GM23338 (cell line): Measurements from ENCODE around the gene DNAL1. TPM values are rescaled to one million over a fixed set of nuclear protein-coding genes. Genes with fewer than 3 reads are reported as not detected.

Source experiments
- ATAC-seq: fragments of 200-7000 bp; cut with Tn5 transposase; 3 replicates; pipeline ENCODE4 v1.9.1; 2020
- DNase-seq: peaks from one replicate; pipeline ENCODE4 v3.0.0-alpha.2; 2015; ENCODE audit warnings: low spot score
- H2AFZ ChIP-seq: fragments of 200-600 bp; sonication (generic); 2 replicates; pipeline ENCODE4 v1.8.0; 2016; ENCODE audit warnings: antibody characterized with exemption, mild to moderate bottlenecking, moderate library complexity
- H3F3A ChIP-seq: fragments of 200-600 bp; sonication (generic); replicated peaks from 2 replicates; pipeline ENCODE4 v1.8.0; 2017; ENCODE audit warnings: antibody characterized with exemption, mixed run types, low read depth
- H3K27ac ChIP-seq: fragments of 200-600 bp; sonication (generic); 2 replicates; pipeline ENCODE4 v1.6.1; 2016; ENCODE audit warnings: low read depth
- H3K27me3 ChIP-seq: fragments of 200-600 bp; sonication (generic); 2 replicates; pipeline ENCODE4 v1.8.0; 2016; ENCODE audit warnings: mild to moderate bottlenecking, mixed run types, moderate library complexity; ENCODE audit not compliant: insufficient read depth
- H3K36me3 ChIP-seq: fragments of 200-600 bp; sonication (generic); 2 replicates; pipeline ENCODE4 v1.8.0; 2016; ENCODE audit warnings: mild to moderate bottlenecking; ENCODE audit not compliant: insufficient read depth
- H3K4me1 ChIP-seq: fragments of 200-600 bp; sonication (generic); 2 replicates; pipeline ENCODE4 v1.8.0; 2016; ENCODE audit warnings: mild to moderate bottlenecking, moderate library complexity; ENCODE audit not compliant: insufficient read depth
- H3K4me2 ChIP-seq: fragments of 200-600 bp; sonication (generic); 2 replicates; pipeline ENCODE4 v1.7.1; 2017; ENCODE audit warnings: mixed run types
- H3K4me3 ChIP-seq: fragments of 200-600 bp; sonication (generic); 2 replicates; pipeline ENCODE4 v1.6.1; 2016; ENCODE audit warnings: mixed run types
- H3K79me2 ChIP-seq: fragments of 200-600 bp; sonication (generic); replicated peaks from 2 replicates; pipeline ENCODE4 v1.8.0; 2017; ENCODE audit warnings: mild to moderate bottlenecking; ENCODE audit not compliant: insufficient read depth
- H3K9me2 ChIP-seq: fragments of 200-600 bp; sonication (generic); 2 replicates; pipeline ENCODE4 v1.8.0; 2017; ENCODE audit not compliant: insufficient read depth
- H4K20me1 ChIP-seq: fragments of 200-600 bp; sonication (generic); replicated peaks from 2 replicates; pipeline ENCODE4 v1.8.0; 2017; ENCODE audit warnings: mild to moderate bottlenecking; ENCODE audit not compliant: insufficient read depth
- H3K27ac Mint-ChIP-seq: 2 replicates; pipeline ENCODE4 v1.8.0; 2020; ENCODE audit warnings: inconsistent platforms, mild to moderate bottlenecking, moderate library complexity, mixed read lengths
- H3K27me3 Mint-ChIP-seq: 3 replicates; pipeline ENCODE4 v1.8.0; 2022; ENCODE audit warnings: low read depth, mild to moderate bottlenecking, moderate library complexity, mixed read lengths, inconsistent platforms; ENCODE audit not compliant: insufficient read depth, poor library complexity
- H3K36me3 Mint-ChIP-seq: 3 replicates; pipeline ENCODE4 v1.8.0; 2021; ENCODE audit warnings: low read depth, mild to moderate bottlenecking, inconsistent platforms, moderate library complexity, mixed read lengths
- H3K4me1 Mint-ChIP-seq: 3 replicates; pipeline ENCODE4 v1.8.0; 2020; ENCODE audit warnings: mild to moderate bottlenecking, inconsistent platforms, mixed read lengths
- H3K4me3 Mint-ChIP-seq: 3 replicates; pipeline ENCODE4 v1.8.0; 2021; ENCODE audit warnings: moderate library complexity, mild to moderate bottlenecking, inconsistent platforms, mixed read lengths
- H3K9me3 Mint-ChIP-seq: 3 replicates; pipeline ENCODE4 v1.8.0; 2020; ENCODE audit warnings: moderate library complexity, mild to moderate bottlenecking, inconsistent platforms, mixed read lengths
- NANOG ChIP-seq: IDR thresholded peaks from 2 replicates; pipeline ENCODE4 v1.6.1; 2016; ENCODE audit warnings: antibody characterized with exemption, borderline replicate concordance
- ZNF331 ChIP-seq: fragments of 250-450 bp; sonication (Bioruptor Pico); IDR thresholded peaks from 2 replicates; pipeline ENCODE4 v1.5.0; 2020; ENCODE audit warnings: low read depth, mild to moderate bottlenecking, moderate library complexity
- polyA plus RNA-seq: library from polyadenylated mRNA; unstranded; fragments of >200 nt; fragmentation: Nextera tagmentation; extraction: Ambion mirVana; gene quantifications from 2 replicates; pipeline ENCODE4 v1.2.1, GENCODE V29; 2016
- total RNA-seq: library from RNA; depleted of rRNA; stranded (reverse); fragments of >200 nt; shearing (Covaris generic); gene quantifications from 2 replicates; pipeline ENCODE4 v1.2.3, GENCODE V29; 2014
- TF ChIP-seq, protein P1 (sequence below): fragments of 250-450 bp; sonication (Bioruptor Pico); IDR thresholded peaks from 2 replicates; pipeline ENCODE4 v1.5.0; 2020; ENCODE audit warnings: mild to moderate bottlenecking, moderate library complexity
- TF ChIP-seq, protein P2 (sequence below): IDR thresholded peaks from one replicate; pipeline ENCODE4 v1.6.1; 2018; ENCODE audit warnings: antibody characterized with exemption; ENCODE audit not compliant: unreplicated experiment

Gene DNAL1
- total and polyA plus RNA-seq, 2 experiments from 2014 or later = 7.6 to 29.3 TPM

DNA sequence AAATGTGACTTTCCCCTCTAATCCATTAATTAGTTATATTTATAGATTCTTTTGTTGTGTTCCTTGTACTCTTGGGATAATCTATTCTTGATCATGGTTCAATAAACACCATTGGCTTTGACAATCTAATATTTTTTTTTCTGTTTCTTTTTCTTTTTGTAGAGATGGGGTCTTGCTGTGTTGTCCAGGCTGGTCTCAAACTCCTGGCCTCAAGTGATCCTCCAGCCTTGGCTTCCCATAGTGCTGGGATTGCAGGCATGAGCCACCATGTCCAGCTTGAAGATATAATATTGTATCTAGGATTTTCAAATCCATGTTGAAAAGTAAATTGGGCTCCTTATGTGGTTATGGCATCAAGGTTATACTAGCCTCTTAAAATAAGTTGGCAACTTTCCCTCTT lies 6.2 kb downstream of the DNAL1 start:
- Mint-ChIP-seq H3K4me1 (no peaks in the 10 kb centered on the region; the same call in 2 of the 3 replicates), H3K27me3 (peaks cover 2% of the 10 kb centered on the region), H3K4me3 (no peak overlapping the region), H3K9me3 (no peaks in the 10 kb centered on the region), H3K27ac (no peak overlapping the region), H3K36me3 (peaks cover 18% of the 10 kb centered on the region; the same call in 2 of the 3 replicates)
- no peaks in the 10 kb centered on the region for H4K20me1 ChIP-seq
- H3K9me2 ChIP-seq = no peaks in the 10 kb centered on the region
- H2AFZ ChIP-seq = no peak overlapping the region
- H3K36me3 ChIP-seq = no peaks in the 10 kb centered on the region
- no peak overlapping the region for H3K27ac ChIP-seq
- no peaks in the 10 kb centered on the region for H3F3A ChIP-seq
- no peak overlapping the region for H3K4me2 ChIP-seq
- DNase-seq (no peak), ATAC-seq (no peak)
- no peaks in the 10 kb centered on the region for H3K27me3 ChIP-seq
- no peak overlapping the region for H3K4me3 ChIP-seq
- TF ChIP-seq, protein P1, sequence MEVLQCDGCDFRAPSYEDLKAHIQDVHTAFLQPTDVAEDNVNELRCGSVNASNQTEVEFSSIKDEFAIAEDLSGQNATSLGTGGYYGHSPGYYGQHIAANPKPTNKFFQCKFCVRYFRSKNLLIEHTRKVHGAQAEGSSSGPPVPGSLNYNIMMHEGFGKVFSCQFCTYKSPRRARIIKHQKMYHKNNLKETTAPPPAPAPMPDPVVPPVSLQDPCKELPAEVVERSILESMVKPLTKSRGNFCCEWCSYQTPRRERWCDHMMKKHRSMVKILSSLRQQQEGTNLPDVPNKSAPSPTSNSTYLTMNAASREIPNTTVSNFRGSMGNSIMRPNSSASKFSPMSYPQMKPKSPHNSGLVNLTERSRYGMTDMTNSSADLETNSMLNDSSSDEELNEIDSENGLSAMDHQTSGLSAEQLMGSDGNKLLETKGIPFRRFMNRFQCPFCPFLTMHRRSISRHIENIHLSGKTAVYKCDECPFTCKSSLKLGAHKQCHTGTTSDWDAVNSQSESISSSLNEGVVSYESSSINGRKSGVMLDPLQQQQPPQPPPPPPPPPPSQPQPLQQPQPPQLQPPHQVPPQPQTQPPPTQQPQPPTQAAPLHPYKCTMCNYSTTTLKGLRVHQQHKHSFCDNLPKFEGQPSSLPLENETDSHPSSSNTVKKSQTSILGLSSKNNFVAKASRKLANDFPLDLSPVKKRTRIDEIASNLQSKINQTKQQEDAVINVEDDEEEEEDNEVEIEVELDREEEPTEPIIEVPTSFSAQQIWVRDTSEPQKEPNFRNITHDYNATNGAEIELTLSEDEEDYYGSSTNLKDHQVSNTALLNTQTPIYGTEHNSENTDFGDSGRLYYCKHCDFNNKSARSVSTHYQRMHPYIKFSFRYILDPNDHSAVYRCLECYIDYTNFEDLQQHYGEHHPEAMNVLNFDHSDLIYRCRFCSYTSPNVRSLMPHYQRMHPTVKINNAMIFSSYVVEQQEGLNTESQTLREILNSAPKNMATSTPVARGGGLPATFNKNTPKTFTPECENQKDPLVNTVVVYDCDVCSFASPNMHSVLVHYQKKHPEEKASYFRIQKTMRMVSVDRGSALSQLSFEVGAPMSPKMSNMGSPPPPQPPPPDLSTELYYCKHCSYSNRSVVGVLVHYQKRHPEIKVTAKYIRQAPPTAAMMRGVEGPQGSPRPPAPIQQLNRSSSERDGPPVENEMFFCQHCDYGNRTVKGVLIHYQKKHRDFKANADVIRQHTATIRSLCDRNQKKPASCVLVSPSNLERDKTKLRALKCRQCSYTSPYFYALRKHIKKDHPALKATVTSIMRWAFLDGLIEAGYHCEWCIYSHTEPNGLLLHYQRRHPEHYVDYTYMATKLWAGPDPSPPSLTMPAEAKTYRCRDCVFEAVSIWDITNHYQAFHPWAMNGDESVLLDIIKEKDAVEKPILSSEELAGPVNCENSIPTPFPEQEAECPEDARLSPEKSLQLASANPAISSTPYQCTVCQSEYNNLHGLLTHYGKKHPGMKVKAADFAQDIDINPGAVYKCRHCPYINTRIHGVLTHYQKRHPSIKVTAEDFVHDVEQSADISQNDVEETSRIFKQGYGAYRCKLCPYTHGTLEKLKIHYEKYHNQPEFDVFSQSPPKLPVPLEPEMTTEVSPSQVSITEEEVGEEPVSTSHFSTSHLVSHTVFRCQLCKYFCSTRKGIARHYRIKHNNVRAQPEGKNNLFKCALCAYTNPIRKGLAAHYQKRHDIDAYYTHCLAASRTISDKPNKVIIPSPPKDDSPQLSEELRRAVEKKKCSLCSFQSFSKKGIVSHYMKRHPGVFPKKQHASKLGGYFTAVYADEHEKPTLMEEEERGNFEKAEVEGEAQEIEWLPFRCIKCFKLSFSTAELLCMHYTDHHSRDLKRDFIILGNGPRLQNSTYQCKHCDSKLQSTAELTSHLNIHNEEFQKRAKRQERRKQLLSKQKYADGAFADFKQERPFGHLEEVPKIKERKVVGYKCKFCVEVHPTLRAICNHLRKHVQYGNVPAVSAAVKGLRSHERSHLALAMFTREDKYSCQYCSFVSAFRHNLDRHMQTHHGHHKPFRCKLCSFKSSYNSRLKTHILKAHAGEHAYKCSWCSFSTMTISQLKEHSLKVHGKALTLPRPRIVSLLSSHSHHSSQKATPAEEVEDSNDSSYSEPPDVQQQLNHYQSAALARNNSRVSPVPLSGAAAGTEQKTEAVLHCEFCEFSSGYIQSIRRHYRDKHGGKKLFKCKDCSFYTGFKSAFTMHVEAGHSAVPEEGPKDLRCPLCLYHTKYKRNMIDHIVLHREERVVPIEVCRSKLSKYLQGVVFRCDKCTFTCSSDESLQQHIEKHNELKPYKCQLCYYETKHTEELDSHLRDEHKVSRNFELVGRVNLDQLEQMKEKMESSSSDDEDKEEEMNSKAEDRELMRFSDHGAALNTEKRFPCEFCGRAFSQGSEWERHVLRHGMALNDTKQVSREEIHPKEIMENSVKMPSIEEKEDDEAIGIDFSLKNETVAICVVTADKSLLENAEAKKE = no peak
- H3K4me1 ChIP-seq = no peaks in the 10 kb centered on the region
- peaks cover 8% of the 10 kb centered on the region; the same call in 1 of the 2 replicates for H3K79me2 ChIP-seq

DNA sequence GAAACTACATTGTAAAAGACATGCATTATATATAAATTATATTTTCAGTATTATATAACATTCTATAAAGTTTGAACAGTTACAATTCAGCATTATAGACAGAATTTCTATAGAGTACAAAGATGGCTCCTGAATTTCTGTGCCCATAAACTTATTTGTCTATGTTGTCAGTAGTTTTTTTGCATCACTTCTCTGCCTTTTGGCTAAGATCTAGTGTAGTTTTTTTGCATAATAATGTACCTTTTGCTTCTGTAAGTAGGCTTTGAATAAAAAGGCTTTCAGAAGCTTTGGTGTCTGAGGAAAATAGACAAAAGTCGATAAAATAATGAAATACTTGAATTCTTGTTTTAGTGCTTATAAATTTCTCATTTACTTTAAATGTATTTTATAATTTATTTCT lies 11.1 kb downstream of the DNAL1 start:
- no peak overlapping the region for H3K27ac ChIP-seq
- H3K79me2 ChIP-seq = no peaks in the 10 kb centered on the region
- Mint-ChIP-seq H3K36me3 (peaks cover 18% of the 10 kb centered on the region; the same call in 2 of the 3 replicates), H3K27ac (no peak overlapping the region), H3K4me3 (no peak overlapping the region), H3K4me1 (no peaks in the 10 kb centered on the region; the same call in 2 of the 3 replicates), H3K9me3 (no peaks in the 10 kb centered on the region), H3K27me3 (peaks cover 4% of the 10 kb centered on the region)
- no peak overlapping the region for H3K4me3 ChIP-seq
- DNase-seq (no peak), ATAC-seq (no peak)
- H3K27me3 ChIP-seq = no peaks in the 10 kb centered on the region
- no peaks in the 10 kb centered on the region for H3K9me2 ChIP-seq
- no peaks in the 10 kb centered on the region for H3F3A ChIP-seq
- no peak overlapping the region for H3K4me2 ChIP-seq
- no peaks in the 10 kb centered on the region for H4K20me1 ChIP-seq
- no peaks in the 10 kb centered on the region for H3K36me3 ChIP-seq
- no peaks in the 10 kb centered on the region for H3K4me1 ChIP-seq
- H2AFZ ChIP-seq = no peak overlapping the region
- TF ChIP-seq, protein P2, sequence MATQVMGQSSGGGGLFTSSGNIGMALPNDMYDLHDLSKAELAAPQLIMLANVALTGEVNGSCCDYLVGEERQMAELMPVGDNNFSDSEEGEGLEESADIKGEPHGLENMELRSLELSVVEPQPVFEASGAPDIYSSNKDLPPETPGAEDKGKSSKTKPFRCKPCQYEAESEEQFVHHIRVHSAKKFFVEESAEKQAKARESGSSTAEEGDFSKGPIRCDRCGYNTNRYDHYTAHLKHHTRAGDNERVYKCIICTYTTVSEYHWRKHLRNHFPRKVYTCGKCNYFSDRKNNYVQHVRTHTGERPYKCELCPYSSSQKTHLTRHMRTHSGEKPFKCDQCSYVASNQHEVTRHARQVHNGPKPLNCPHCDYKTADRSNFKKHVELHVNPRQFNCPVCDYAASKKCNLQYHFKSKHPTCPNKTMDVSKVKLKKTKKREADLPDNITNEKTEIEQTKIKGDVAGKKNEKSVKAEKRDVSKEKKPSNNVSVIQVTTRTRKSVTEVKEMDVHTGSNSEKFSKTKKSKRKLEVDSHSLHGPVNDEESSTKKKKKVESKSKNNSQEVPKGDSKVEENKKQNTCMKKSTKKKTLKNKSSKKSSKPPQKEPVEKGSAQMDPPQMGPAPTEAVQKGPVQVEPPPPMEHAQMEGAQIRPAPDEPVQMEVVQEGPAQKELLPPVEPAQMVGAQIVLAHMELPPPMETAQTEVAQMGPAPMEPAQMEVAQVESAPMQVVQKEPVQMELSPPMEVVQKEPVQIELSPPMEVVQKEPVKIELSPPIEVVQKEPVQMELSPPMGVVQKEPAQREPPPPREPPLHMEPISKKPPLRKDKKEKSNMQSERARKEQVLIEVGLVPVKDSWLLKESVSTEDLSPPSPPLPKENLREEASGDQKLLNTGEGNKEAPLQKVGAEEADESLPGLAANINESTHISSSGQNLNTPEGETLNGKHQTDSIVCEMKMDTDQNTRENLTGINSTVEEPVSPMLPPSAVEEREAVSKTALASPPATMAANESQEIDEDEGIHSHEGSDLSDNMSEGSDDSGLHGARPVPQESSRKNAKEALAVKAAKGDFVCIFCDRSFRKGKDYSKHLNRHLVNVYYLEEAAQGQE = no peak
- no peak for TF ChIP-seq ZNF331
- no peak for TF ChIP-seq NANOG
